AG09319 (cell line): Measurements from ENCODE around the gene CACNA1C.
A peak's percentile ranks its signal among the peaks of the same experiment; 100 is the strongest.

Experiments used
- DNase-seq: peaks from one replicate; pipeline ENCODE4 v3.0.0-alpha.2; 2010; ENCODE audit warnings: low read depth; ENCODE audit errors: extremely low read depth
- CTCF ChIP-seq: IDR thresholded peaks from 2 replicates; pipeline ENCODE4 v1.5.1; 2011; ENCODE audit warnings: low read depth, mild to moderate bottlenecking, inconsistent platforms, low read length, moderate library complexity

The CACNA1C gene

GRCh38 chr12:2076728-2077127 lies 23.9 kb downstream of the CACNA1C start:
- DNase-seq, result no peak
- no peak for TF ChIP-seq CTCF

GRCh38 chr12:2080604-2081003 lies 27.8 kb downstream of the CACNA1C start:
- no peak for TF ChIP-seq CTCF
- no peak for DNase-seq

- no peak for TF ChIP-seq CTCF
- DNase-seq, result no peak
Observed at GRCh38 chr12:2082321-2082720, 29.5 kb downstream of the CACNA1C start.

- TF ChIP-seq CTCF, result no peak
- no peak for DNase-seq
Observed at GRCh38 chr12:2083008-2083407, 30.2 kb downstream of the CACNA1C start.

- no peak for TF ChIP-seq CTCF
- no peak for DNase-seq
Observed at GRCh38 chr12:2083561-2083960, 30.8 kb downstream of the CACNA1C start.

GRCh38 chr12:2084553-2085296 lies 31.9 kb downstream of the CACNA1C start:
- DNase-seq, result peak; percentile 46
- no peak for TF ChIP-seq CTCF

GRCh38 chr12:2092354-2092753 lies 39.6 kb downstream of the CACNA1C start:
- DNase-seq, result no peak
- no peak for TF ChIP-seq CTCF
